Measurements from ENCODE around the gene TOGARAM2.
A peak's percentile ranks its signal among the peaks of the same experiment; 100 is the strongest.

Gene TOGARAM2

DNA sequence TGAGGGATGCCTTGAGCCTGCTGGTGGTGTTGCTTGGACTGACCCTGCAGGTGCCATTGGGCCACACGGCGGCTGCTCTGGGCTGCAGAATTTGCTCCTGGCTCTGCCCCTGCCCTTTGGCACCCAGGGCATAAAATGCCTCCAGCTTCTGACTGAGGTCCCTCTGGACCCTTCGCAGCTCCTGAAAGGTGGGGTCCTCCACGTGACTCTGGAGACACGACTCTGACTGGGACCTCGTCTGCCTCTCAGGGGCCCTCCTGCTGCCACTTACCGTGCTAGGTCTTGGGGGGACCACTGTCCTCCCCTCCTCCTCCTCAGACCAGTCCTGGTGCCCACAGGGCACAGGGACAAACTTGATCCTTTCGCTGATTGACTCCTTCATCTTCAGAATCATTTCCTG, 91.2 kb downstream of the TOGARAM2 start:
- DNase-seq (ENCODE audit: low read depth) = no peak
- TF ChIP-seq, protein P1, sequence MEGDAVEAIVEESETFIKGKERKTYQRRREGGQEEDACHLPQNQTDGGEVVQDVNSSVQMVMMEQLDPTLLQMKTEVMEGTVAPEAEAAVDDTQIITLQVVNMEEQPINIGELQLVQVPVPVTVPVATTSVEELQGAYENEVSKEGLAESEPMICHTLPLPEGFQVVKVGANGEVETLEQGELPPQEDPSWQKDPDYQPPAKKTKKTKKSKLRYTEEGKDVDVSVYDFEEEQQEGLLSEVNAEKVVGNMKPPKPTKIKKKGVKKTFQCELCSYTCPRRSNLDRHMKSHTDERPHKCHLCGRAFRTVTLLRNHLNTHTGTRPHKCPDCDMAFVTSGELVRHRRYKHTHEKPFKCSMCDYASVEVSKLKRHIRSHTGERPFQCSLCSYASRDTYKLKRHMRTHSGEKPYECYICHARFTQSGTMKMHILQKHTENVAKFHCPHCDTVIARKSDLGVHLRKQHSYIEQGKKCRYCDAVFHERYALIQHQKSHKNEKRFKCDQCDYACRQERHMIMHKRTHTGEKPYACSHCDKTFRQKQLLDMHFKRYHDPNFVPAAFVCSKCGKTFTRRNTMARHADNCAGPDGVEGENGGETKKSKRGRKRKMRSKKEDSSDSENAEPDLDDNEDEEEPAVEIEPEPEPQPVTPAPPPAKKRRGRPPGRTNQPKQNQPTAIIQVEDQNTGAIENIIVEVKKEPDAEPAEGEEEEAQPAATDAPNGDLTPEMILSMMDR (conservative IDR thresholded peaks at IDR 0.05; ENCODE audit: low read depth, low read length) = no peak
- no peak overlapping the region for H3K4me3 ChIP-seq (ENCODE audit: low read length)

DNA sequence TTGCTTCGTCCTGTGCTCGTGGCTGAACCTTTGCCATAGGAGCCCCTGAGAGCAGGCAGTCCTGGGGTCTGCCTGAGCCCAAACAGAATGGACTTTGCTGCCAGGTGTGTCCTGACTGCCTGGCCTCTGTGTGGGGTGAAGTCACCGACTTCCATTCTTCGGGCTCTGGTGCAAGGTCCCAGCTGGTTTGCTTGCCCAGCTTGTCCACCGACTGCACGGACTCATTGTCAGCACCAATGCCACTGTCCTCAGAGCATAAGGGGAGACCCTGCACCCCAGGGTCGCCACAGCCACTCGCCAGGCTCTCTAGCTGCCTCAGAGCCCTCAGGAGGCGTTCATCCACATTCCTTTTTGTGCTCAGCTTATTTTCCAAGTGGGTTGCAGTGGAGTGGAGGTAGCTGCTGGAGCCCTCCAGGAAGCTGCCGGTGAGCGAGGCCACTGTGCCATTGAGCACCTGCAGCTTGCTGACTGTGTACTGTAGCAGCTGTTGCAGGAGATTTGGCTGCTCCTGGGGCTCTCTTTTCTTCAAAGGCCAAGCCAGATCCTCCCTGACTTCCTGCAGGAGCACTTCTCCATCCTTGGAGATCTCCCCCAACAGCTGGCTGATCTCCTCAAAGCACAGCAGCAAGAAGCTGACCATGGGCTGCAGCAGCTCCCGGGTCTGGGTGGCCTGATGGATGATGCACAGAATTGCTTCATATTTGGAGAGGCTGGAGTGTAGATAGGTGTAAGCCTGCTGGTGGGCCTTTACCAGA, 92.0 kb downstream of the TOGARAM2 start:
- TF ChIP-seq, protein P1 (conservative IDR thresholded peaks at IDR 0.05; ENCODE audit: low read depth, low read length) = no peak
- no peak overlapping the region for H3K4me3 ChIP-seq (ENCODE audit: low read length)
- DNase-seq (ENCODE audit: low read depth) = no peak

GRCh38 chr2:29073933-29074332, 92.8 kb downstream of the TOGARAM2 start:
- DNase-seq (ENCODE audit: low read depth) = no peak
- H3K4me3 ChIP-seq (ENCODE audit: low read length) = no peak overlapping the region
- TF ChIP-seq, protein P1 (conservative IDR thresholded peaks at IDR 0.05; ENCODE audit: low read depth, low read length) = no peak

DNA sequence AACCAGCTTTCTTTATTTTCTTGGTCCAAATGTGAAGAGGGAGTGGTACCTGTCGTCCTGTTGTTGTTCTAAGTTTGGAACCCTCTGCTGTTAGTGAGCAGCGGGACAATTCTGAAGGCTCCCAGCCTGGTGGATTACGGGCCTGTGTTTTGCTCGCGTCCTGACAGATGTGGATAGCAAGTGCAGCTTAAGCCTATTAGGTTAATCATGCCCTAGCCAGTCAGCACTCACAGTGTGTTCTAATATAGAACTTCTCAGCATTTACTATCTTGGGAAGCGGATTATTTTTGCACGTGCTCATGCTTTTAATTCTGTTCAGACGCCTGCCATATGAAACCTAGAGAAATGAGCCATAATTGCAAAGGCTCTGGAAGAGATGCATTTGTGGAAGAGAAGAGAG, 93.3 kb downstream of the TOGARAM2 start, which contains the start of gene PCARE:
PCARE (minus strand) TSS at position 113 of the 400 bp plus-strand sequence. CDS start 262 bp downstream, outside the sequence.
- TF ChIP-seq, protein P1 (conservative IDR thresholded peaks at IDR 0.05; ENCODE audit: low read depth, low read length) = no peak
- DNase-seq (ENCODE audit: low read depth) = peak; percentile 93
- no peak within 1 kb of the TSS for H3K4me3 ChIP-seq (ENCODE audit: low read length)

- TF ChIP-seq, protein P1 (conservative IDR thresholded peaks at IDR 0.05; ENCODE audit: low read depth, low read length) = no peak
- no peak for DNase-seq (ENCODE audit: low read depth)
- no peak overlapping the region for H3K4me3 ChIP-seq (ENCODE audit: low read length)
Measured at GRCh38 chr2:29075894-29076705, 95.0 kb downstream of the TOGARAM2 start.

DNA sequence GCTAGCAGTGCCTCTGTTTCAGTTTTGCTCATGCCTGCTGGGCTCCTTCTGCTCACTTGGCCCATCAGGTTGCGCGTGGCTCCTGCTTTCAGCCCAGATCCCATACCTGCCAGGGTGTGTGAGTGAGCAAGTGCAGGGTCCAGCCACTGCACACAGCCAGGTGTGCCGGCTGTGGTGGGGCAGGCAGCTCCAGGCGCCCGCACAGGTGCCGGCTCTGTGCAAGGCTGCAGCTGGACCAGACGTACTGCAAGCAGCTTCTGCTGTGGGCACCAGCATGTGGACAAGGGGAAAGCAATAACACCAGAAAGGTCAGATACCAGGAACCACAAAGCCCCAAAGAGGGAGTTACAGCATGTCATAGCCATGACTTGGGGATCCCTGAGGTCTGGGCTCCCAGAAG, 98.8 kb downstream of the TOGARAM2 start:
- no peak for DNase-seq (ENCODE audit: low read depth)
- no peak overlapping the region for H3K4me3 ChIP-seq (ENCODE audit: low read length)
- TF ChIP-seq, protein P1 (conservative IDR thresholded peaks at IDR 0.05; ENCODE audit: low read depth, low read length) = no peak

Measured in retinal pigment epithelial cell (primary cell).